GM19351 (cell line): ENCODE results near the gene THRAP3.
"Not testable (repeated sequence)": the region's sequence is repeated elsewhere in the genome, so short reads cannot be mapped to it uniquely, and the experiment has no call there.

Experiments
- ATAC-seq: cut with Tn5 transposase; IDR thresholded peaks from one replicate; pipeline ENCODE4 v1.9.1; 2021; ENCODE audit warnings: mild to moderate bottlenecking, moderate library complexity; ENCODE audit not compliant: unreplicated experiment

The THRAP3 gene

GRCh38 chr1:36206323-36206858 lies 17.9 kb upstream of the THRAP3 start:
- ATAC-seq, result no peak

- no peak for ATAC-seq
Measured at GRCh38 chr1:36207339-36207738, 16.9 kb upstream of the THRAP3 start.

DNA sequence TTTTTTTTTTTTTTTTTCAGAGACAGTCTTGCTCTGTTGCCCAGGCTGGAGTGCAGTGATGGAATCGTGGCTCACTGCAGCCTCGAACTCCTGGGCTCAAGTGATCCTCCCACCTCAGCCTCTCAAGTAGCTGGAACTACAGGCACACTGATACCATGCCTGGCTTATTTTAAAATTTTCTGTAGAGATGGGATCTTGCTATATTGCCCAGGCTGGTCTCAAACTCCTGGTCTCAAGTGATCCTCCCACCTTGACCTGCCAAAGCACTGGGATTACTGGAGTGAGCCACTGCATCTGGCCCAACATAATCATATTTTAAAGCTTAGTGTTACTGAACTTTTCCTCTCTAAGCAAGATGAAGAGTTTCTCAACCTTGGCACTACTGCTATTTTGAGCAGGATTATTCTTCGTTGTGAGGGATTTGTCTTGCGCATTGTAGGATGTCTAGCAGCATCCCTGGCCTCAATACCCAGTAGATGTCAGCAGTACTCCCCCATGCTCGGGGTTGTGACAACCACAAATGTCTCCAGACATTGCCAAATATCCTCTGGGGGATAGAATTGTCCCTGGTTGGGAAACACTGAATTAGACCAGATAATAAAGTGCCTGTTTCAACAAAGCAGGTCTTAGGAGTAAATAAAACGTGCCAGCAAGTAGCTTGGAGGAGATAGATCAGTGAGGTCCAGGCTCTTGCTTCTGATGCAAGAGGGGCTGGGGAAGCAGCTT lies 15.1 kb upstream of the THRAP3 start:
- no peak for ATAC-seq

DNA sequence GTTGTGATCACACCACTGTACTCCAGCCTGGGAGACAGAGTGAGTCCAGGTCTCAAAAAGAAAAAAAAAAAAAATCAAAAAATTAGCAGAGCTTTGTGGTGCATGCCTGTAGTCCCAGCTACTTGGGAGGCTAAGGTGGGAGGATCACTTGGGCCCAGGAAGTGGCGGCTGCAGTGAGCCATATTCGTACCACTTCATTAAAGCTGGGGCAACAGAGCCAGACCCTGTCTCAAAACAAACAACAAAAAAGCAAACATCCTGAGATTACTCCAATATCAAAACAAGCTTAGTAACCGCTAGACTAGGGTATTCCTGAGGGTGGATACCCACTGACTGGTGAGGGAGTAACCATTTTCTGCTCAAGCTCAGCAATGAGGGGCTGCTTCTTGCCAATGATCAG lies 12.9 kb upstream of the THRAP3 start:
- no peak for ATAC-seq

DNA sequence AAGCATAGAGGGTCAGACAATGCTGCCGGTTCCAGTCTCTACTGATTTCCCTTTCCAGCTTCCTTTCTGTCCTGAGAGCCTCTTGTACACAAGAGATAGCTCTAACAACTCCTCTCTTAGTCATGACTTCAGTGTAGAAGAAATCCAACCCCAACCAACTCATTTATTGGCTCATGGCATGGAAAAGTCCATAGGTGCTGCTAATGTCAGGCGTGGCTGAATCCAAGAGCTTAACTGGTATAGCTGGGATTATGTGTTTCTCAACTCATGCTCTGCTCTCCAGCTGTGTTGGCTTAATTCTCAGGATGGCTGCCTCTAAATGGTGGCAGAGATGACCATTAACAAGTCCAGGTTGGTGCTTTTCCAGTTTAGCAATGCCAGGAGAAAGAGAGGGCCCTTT lies 12.4 kb upstream of the THRAP3 start:
- ATAC-seq, result no peak

DNA sequence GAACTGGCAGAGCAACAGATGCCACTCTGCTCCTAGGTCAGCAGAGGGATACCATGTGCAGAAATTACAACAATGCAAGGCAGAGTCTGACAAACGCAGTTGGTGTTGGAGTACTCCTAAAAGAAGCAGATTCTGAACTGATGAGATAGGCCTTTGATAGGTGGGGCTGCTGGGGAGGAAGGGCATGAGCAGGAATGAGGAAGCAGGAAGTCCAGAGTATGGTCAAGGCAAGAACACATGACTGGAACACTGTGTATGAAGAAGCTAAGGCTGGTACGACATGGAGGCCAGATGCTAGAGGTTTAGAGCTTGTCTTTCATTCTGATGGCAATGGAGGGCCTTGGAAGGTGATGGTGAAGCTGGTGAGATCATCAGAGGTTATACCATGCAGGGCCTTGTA lies 11.5 kb upstream of the THRAP3 start:
- ATAC-seq, result no peak

DNA sequence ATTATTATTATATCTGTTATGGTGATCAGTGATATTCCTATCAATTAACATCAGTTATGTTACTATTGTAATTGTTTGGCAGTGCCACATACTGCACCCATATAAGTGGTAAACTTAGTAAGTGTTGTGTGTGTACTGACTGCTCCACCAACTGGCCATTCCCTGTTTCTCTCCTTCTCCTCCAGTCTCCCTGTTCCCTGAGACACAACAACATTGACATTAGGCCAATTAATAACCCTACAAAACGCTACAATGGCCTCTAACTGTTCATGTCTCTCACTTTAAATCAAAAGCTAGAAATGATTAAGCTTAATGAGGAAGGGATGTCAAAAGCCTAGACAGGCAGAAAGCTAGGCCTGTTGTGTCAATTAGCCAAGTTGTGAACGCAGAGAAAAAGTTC lies 6.6 kb upstream of the THRAP3 start:
- no peak for ATAC-seq

DNA sequence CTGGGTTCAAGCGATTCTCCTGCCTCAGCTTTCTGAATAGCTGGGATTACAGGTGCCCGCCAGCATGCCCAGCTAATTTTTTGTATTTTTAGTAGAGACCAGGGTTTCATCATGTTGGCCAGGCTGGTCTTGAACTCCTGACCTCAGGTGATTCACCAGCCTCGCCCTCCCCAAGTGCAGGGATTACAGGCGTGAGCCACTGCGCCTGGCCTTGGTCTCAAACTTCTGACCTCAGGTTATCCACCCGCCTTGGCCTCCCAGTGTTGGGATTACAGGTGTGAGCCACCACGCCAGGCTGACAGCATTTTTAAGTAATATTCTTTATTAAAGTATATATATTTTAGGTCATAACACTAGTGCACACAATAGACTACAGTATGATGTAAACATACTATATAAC lies 2.3 kb upstream of the THRAP3 start:
- not testable (repeated sequence) for ATAC-seq

DNA sequence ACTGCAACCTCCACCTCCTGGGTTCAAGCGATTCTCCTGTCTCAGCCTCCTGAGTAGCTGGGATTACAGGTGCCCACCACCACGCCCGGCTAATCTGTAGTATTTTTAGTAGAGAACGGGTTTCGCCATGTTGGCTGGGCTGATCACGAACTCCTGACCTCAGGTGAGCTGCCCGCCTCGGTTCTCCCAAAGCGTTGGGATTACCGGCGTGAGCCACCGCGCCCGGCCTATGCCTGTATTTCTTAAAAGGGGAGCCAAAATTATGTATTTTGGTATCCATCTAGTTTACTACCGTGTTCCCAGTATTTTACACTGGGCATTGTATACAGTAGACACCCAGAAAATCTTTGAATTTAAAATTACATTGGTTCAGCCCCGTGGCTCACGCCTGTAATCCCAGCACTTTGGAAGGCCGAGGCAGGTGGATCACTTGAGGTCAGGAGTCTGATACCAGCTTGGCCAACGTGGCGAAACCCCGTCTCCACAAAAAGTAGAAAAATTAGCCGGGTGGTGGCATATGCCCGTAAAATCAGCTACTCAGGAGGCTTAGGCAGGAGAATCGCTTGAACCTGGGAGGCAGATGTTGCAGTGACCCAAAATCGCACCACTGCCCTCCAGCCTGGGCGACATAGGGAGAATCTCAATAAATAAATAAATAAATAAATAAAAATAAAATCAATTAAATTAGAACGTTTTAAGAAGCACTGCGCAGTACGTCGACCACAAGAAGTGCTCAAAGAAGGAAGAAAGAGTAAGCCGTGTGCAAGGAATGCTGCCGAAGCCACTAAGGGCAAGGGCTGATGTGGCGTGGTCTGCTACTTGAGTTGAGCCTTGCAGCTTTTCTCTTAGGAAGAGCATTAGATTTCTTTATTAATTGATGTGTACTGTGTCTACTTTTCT lies 1.5 kb upstream of the THRAP3 start:
- no peak for ATAC-seq

GRCh38 chr1:36223381-36223995 lies 755 bp upstream of the THRAP3 start:
- ATAC-seq, result peak; percentile 29

GRCh38 chr1:36224537-36225282 lies 467 bp downstream of the THRAP3 start:
- peak; percentile 56 for ATAC-seq

- no peak for ATAC-seq
Measured at GRCh38 chr1:36225283-36225899, 1.1 kb downstream of the THRAP3 start.

DNA sequence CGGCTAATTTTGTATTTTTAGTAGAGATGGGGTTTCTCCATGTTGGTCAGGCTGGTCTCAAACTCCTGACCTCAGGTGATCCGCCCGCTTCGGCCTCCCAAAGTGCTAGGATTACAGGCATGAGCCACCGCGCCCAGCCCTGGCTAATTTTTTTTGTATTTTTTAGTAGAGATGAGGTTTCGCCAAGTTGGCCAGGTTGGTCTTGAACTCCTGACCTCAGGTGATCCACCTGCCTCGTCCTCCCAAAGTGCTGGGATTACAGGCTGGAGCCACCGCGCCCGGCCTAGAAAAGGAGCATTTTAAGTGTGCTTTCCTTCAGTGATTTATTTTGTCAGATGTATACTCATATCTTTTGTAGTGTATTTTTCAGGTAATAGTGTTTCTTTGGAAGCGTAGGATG lies 6.0 kb downstream of the THRAP3 start:
- ATAC-seq, result not testable (repeated sequence)

DNA sequence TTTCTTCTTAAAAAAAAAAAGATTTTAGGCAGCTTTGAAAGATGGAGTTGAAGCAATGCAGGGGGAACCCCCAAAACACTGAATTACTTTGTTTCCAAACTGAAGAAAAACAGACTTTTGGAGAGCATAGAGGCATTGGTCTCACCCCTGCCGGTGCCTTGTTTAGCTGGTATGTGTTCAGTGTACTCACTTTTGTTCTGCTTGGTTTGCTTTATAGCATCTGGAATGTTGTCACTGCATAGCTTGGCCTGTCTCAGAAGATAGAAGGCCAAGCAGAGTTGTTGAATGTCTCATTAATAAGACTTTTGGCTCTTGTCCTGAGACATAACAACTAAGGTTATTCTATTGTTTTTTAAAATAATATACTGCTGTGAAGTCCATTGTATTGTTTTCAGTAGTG lies 6.9 kb downstream of the THRAP3 start:
- no peak for ATAC-seq

GRCh38 chr1:36232212-36233095 lies 8.2 kb downstream of the THRAP3 start:
- no peak for ATAC-seq

- ATAC-seq, result no peak
Measured at GRCh38 chr1:36236302-36236701, 12.1 kb downstream of the THRAP3 start.

DNA sequence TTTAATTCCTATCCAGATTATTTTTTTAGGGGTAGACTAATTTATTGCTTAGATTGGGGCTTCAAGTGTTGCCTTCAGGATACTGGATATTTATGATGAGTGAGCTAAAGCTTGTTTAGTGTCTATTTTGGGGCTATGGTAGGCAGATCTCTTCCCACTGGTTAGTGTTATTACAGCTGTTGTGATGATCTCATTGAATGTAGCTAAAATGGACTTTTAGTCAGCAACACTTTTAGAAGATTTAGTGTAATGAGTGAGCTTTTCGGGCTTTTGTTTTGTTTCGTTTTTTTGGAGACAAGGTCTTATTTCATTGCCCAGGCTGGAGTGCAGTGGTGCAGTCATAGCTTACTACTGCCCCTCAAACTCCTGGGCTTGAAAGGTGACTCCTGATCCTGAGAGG lies 14.2 kb downstream of the THRAP3 start:
- ATAC-seq, result no peak

DNA sequence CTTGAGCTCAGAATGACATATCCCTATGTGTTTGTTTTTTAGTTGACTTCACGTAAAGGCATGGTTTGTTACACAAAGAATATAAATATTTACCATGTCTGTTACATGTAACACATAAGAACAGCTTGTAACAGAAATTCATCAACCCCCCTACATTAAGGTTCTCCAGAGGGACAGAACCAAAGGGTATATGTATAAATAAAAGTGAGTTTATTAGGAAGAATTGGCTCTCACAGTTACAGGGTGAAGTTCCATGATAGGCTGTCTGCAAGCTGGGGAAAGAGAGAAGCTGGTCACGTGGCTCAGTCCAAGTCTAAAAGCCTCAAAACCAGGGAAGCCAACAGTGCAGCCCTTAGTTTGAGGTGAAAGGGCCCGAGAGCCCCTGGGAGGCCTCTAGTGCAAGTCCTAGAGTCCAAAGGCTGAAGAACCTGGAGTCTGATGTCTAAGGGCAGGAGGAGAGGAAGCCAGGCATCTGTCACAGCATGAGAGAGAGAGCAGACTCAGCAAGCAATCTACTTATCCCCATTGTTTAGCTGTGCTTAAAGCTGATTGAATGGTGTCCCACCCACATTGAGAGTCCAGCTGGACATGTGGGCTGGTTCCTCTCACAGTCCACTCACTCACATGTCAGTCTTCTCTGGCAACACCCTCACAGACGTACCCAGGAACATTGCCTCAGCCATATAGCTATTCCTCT lies 15.8 kb downstream of the THRAP3 start:
- ATAC-seq, result no peak

DNA sequence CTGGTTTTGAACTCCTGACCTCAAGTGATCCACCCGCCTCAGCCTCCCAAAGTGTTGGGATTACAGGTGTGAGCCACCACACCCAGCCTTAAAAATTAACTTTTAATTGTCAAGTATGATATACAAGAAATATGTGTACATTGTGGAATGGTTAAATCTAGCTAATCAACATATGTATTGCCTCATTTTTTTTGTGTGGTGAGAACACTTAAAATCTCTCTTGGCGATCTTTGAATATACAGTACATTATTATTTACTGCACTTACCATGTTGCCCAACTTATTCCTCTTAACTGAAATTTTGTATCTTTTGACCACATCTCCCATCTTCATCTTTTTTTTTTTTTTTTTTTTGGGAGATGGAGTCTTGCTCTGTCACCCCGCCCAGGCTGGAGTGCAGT lies 23.3 kb downstream of the THRAP3 start:
- no peak for ATAC-seq
